CD4-positive, alpha-beta T cell treated with Interleukin-10 for 1 hour (primary cell): ENCODE data around the gene FRK.
"Not testable (repeated sequence)": the region's sequence is repeated elsewhere in the genome, so short reads cannot be mapped to it uniquely, and the experiment has no call there.

Experiments used
- DNase-seq: peaks from one replicate; pipeline ENCODE4 v3.0.0-alpha.2; 2020

FRK gene

DNA sequence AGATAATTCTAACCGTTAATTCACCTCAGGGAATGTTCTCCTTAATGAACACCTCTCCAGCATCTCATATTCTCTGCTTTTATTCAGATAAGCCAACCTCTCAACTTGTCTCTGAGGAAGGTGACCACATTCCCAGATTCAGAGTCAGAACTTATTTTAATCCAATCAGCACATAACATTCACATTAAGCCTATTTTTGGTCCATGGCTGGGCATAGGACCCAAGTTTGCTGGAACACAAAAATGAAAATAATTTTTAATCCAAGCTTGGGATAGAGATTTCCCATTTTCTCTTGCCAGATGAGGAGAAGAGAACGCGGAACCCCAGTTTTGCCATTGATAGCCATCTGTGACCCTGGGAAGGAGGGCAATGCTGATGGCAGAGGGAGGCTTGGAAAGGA is 126.5 kb downstream of the FRK start:
- DNase-seq = no peak

GRCh38 chr6:115932481-115932880 is 128.2 kb downstream of the FRK start:
- no peak for DNase-seq

GRCh38 chr6:115928000-115928399 is 132.7 kb downstream of the FRK start:
- DNase-seq = not testable (repeated sequence)

DNA sequence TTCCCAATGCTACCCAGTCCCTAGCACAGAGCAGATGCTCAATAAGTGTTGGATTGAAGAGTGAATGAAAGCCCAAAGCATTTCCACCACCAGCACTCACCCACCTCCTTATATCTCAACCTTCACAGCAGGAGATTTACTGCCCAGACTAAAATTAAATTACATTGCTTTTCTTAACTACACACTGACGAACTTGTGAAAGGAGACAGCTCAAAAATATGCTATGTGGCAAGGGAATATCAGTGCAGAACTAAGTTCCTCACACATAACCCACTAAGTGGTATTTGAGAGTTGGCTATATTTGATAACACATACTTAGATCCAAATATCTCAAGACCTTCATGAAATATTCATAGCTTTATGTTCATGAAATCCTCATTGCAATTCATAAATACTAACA is 137.7 kb downstream of the FRK start:
- no peak for DNase-seq

GRCh38 chr6:115914098-115914497 is 146.6 kb downstream of the FRK start:
- no peak for DNase-seq

GRCh38 chr6:115909923-115910546 is 150.7 kb downstream of the FRK start:
- DNase-seq = no peak

GRCh38 chr6:115908906-115909559 is 151.7 kb downstream of the FRK start:
- no peak for DNase-seq

DNA sequence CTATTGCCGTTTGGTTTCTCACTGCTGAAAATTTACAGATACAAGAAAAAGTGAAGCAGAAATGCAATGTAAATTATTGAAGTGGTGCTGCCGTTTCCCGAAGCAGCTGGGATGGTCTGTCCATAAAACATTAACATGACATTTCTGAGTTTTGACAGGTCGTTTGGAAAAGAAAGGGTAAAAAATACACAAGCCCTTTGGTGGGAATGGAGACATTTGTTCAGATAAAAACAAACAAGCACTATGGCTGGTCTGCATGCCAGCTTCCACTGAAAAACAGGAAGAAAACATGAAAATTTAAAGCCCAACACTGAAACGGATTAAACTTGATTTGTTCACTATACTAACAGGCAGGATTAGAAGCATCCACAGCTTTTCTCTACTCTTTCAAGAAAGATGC is 155.2 kb downstream of the FRK start:
- no peak for DNase-seq

DNA sequence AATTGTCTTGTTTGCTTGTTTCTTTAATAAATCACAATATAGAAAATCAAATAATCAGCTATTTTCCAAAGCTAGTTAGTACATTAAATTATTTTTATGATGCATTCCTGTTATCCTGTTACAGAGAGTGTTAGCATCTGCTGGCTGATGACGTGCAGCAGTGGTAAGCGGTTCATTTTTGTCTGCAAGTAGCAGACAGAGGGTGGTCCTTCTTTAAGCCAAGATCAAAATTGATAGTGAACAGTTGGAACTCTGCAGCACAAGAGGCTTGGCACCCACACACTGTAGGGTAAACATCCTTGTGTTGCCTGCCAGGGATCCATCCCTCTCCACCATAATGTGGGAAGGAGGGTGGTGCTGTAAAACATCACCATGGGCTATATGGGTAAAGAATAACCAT is 158.3 kb downstream of the FRK start:
- DNase-seq = no peak

DNA sequence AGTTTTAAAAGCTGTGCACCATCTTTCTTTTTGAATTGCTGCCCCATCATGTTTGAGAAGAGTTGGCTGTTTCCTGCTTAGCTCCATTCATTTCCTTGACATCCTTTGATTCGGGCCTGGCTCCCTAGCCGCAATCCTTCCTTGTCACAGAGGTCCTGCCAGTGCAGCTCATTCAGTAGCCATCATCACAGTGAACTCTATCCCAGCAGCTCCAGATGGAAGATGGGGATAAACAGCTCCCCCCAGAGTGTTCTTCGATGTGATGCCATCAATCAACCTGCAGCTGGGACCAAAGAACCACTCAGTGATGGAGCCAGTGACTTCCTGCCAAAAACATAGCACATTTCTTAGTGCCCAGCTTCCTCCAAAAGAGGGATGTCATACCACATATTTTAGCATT is 158.8 kb downstream of the FRK start:
- DNase-seq = no peak

- DNase-seq = no peak
Observed at GRCh38 chr6:115899730-115900282, 160.9 kb downstream of the FRK start.

DNA sequence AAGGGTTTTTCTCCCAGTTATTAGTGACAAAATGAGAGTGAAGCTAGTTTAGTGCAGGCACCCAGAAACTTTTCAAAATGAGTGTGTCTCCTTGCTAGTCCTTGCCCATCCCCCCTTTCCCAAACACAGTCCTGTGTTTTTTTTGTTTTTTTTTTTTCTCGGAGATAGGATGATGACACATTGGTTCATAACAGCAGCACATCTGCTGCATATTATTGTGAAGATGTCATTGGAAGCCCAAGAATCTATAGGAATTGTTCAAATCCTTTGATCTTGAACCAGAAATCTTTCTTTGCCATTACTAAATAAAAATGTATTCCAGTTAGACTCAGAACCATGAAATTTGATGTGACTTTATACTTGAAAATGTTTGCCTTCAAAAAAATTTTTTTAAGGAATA is 162.4 kb downstream of the FRK start:
- DNase-seq = no peak

GRCh38 chr6:115896538-115897129 is 164.1 kb downstream of the FRK start:
- DNase-seq = no peak

GRCh38 chr6:115894426-115894992 is 166.2 kb downstream of the FRK start:
- DNase-seq = no peak

DNA sequence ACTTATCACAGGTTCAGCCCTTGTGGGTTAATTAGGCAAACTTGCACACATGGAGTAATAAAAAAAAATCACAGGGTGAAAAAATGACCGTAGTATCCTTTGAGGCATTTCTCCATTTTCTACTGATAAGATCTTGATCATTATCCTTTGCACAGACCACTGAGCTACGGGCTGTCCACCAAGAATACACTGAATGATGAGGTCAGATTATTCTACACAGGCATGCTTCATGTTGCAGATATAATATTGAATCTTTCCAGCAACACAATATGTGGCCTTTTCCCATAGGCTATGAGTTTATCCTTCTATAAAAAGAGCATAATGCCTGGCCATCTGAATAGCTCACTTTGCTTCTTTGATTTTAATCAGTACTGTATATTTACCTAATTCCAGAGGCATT is 168.9 kb downstream of the FRK start:
- DNase-seq = no peak

GRCh38 chr6:115891111-115891669 is 169.5 kb downstream of the FRK start:
- DNase-seq = no peak

DNA sequence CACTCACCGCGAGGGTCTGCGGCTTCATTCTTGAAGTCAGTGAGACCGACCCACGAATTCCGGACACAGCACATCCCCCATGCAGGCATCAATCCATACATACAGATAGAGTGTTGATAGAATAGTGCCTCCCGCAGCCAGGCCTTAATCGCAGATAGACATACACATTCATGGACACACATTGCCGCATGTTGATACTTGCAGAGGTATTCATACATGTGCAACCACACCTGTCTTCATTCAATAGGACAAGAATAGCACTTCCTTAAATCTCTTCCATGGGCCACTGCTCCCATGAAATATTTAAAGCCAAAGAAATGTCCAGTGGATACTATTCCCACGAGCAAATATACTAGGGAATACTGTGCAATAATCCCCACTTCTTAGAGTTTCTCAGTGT is 170.5 kb downstream of the FRK start:
- DNase-seq = no peak

DNA sequence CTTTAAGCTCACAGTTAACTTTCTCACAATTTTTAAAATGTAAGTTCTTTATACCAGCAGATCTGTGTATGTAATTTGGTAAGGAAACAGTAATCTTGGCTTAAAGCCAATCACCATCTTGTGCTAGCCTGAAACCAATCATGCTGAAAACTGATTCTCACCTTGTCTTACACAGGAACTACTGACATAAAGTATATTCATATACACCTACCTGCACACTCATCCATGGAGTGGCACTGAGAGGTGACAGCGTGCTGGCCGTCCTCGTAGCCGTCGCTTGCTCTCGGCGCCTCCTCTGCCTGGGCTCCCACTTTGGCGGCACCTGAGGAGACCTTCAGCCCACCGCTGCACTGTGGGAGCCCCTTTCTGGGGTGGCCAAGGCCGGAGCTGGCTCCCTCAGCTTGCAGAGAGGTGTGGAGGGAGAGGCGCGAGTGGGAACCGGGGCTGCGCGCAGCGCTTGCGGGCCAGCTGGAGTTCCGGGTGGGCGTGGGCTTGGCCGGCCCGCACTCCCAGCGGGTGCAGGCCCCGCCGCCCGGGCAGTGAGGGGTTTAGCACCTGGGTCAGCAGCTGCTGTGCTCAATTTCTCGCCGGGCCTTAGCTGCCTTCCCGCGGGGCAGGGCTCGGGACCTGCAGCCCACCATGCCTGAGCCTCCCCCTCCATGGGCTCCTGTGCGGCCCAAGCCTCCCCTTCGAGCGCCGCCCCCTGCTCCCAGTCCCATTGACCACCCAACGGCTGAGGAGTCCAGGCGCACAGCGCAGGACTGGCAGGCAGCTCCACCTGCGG is 171.8 kb downstream of the FRK start:
- DNase-seq = not testable (repeated sequence)

DNA sequence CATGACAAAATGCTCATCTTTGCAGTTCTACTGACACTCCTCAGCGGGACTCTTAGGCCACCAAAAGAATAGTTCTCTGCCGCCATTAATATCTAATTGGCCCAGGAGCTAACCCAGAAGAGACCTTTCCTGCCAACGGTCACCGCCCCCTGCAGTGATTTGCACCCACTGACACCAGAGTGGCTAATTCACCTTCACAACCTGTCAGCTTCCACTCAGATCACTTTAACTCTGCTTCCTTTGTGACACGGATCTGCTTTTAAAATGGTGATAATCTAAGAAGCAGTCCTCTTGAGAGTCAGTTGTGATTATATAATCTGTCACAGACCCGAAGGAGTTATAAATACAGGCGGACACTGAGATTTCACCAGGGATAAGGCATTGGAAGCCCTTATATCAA is 172.8 kb downstream of the FRK start:
- DNase-seq = no peak

DNA sequence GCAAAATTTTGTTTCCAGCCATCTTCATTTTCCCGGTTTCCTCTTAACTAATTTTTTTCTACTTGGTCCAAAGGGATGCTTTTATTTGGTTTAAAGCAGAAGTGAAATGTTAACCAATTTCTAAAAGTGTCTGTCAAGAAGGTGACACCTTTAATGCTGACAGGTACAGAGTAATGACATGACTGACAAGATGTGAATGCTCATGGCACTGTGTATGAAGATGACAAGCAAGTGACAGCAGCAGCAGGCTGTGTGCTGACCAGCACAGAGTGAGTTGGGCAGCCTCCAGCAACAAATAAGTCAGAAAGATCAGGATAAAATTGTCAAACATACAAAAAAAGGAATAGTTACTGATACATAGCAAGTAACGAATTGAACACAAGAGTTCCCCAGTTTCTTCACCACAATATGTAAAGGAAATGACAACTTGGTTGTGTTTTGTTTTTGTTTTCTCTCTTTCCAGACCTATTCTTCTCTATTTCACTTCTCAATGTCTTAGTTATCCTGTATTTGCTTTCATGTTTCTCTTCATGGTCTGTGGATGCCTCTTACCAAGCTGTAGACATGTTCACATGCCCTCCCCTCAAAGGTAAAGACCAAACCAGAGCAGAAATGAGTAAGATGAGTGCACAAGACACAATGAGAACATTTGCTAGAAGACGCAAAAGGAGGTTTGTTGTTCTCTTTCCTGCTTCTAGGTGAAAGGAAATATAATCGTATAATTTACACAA is 174.9 kb downstream of the FRK start:
- DNase-seq = no peak

- no peak for DNase-seq
Observed at GRCh38 chr6:115882771-115883170, 177.9 kb downstream of the FRK start.

DNA sequence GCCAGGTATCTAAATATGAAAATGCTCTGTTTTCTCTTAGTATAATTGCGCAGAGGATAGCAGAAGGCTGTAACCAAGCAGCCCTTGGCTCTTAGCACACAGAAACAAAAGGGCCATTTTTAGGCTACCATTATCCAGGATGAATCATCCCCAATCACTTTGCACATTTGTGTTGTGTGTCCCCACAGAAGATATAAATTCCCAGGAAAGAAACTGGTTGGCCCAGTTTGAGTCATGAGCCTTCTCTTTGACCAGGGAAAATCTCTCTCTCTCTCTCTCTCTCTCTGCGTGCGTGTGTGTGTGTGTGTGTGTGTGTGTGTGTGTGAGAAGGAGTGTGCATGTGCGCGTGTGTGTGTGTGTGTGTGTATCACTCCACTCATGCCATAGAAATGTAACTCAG is 178.5 kb downstream of the FRK start:
- DNase-seq = no peak
